Fibroblast of skin of left quadriceps (primary cell): ENCODE data around the gene NCKAP5.

Experiments used
- DNase-seq, 2 experiments: peaks; one replicate each; pipeline ENCODE4 v3.0.0-alpha.2; 2013; ENCODE audit warnings: low read depth in 2 of 2

NCKAP5 gene

GRCh38 chr2:132760971-132761370 is 807.3 kb downstream of the NCKAP5 start:
- DNase-seq = no peak

- DNase-seq = no peak
Observed at GRCh38 chr2:132760405-132760804, 807.9 kb downstream of the NCKAP5 start.

GRCh38 chr2:132758995-132759394 is 809.3 kb downstream of the NCKAP5 start:
- DNase-seq = no peak

GRCh38 chr2:132757676-132758075 is 810.6 kb downstream of the NCKAP5 start:
- peak in 1 of 2 experiments; percentile 47 for DNase-seq

- no peak for DNase-seq
Observed at GRCh38 chr2:132757002-132757589, 811.2 kb downstream of the NCKAP5 start.

GRCh38 chr2:132754867-132755472 is 813.3 kb downstream of the NCKAP5 start:
- DNase-seq = no peak

- DNase-seq = no peak
Observed at GRCh38 chr2:132754392-132754791, 813.9 kb downstream of the NCKAP5 start.

GRCh38 chr2:132752421-132753206 is 815.6 kb downstream of the NCKAP5 start:
- DNase-seq = no peak

GRCh38 chr2:132751836-132752235 is 816.4 kb downstream of the NCKAP5 start:
- no peak for DNase-seq

GRCh38 chr2:132750606-132751005 is 817.7 kb downstream of the NCKAP5 start:
- DNase-seq = no peak

- DNase-seq = no peak
Observed at GRCh38 chr2:132747046-132747445, 821.2 kb downstream of the NCKAP5 start.

GRCh38 chr2:132741754-132742153 is 826.5 kb downstream of the NCKAP5 start:
- no peak for DNase-seq

- no peak for DNase-seq
Observed at GRCh38 chr2:132740081-132740720, 828.1 kb downstream of the NCKAP5 start.

GRCh38 chr2:132738223-132738622 is 830.0 kb downstream of the NCKAP5 start:
- no peak for DNase-seq

- no peak for DNase-seq
Observed at GRCh38 chr2:132736059-132736458, 832.2 kb downstream of the NCKAP5 start.

- no peak for DNase-seq
Observed at GRCh38 chr2:132734961-132735360, 833.3 kb downstream of the NCKAP5 start.

- DNase-seq = no peak
Observed at GRCh38 chr2:132733094-132733493, 835.2 kb downstream of the NCKAP5 start.

- DNase-seq = no peak
Observed at GRCh38 chr2:132732694-132733093, 835.6 kb downstream of the NCKAP5 start.

- DNase-seq = no peak
Observed at GRCh38 chr2:132731441-132731840, 836.8 kb downstream of the NCKAP5 start.

GRCh38 chr2:132730611-132731010 is 837.7 kb downstream of the NCKAP5 start:
- peak; percentile 83 to 84 for DNase-seq

- no peak for DNase-seq
Observed at GRCh38 chr2:132729522-132729921, 838.7 kb downstream of the NCKAP5 start.

GRCh38 chr2:132726155-132726554 is 842.1 kb downstream of the NCKAP5 start:
- DNase-seq = no peak

GRCh38 chr2:132725748-132726147 is 842.5 kb downstream of the NCKAP5 start:
- no peak for DNase-seq
